Activated B cell treated with CpG ODN at 0.5 μM for 24 hours (primary cell): Measurements from ENCODE around the gene LRTM1. TPM values are rescaled to one million over a fixed set of nuclear protein-coding genes. Genes with fewer than 3 reads are reported as not detected.

ENCODE experiments used
- ATAC-seq: fragments of 200-7000 bp; cut with Tn5 transposase; one replicate; pipeline ENCODE4 v1.10.0; 2021; ENCODE audit warnings: low read depth, mild to moderate bottlenecking, moderate library complexity
- CTCF ChIA-PET: fragments of 350-600 bp; sonication (Branson Sonifier 250); formaldehyde crosslinking; loops from one replicate; lab custom pipeline; 2021; ENCODE audit warnings: antibody characterized with exemption; lab: Charles Lee
- POLR2A ChIA-PET: fragments of 350-600 bp; sonication (Branson Sonifier 250); formaldehyde crosslinking; loops from one replicate; lab custom pipeline; 2021; ENCODE audit warnings: antibody characterized with exemption; lab: Charles Lee
- DNase-seq: peaks from one replicate; pipeline ENCODE4 v3.0.0; 2022
- H3K27ac Mint-ChIP-seq: one replicate; pipeline ENCODE4 v1.8.0; 2020; ENCODE audit warnings: mixed read lengths
- H3K27me3 Mint-ChIP-seq: one replicate; pipeline ENCODE4 v1.8.0; 2021; ENCODE audit warnings: mixed read lengths
- H3K36me3 Mint-ChIP-seq: one replicate; pipeline ENCODE4 v1.8.0; 2021; ENCODE audit warnings: low read depth, mixed read lengths
- H3K4me1 Mint-ChIP-seq: one replicate; pipeline ENCODE4 v1.8.0; 2021; ENCODE audit warnings: mixed read lengths
- H3K4me3 Mint-ChIP-seq: one replicate; pipeline ENCODE4 v1.8.0; 2020; ENCODE audit warnings: mild to moderate bottlenecking, mixed read lengths
- H3K9me3 Mint-ChIP-seq: one replicate; pipeline ENCODE4 v1.8.0; 2020; ENCODE audit warnings: mixed read lengths
- CTCF ChIP-seq: fragments of 200-600 bp; IDR thresholded peaks from one replicate; pipeline ENCODE4 v1.8.0; 2022; ENCODE audit warnings: antibody characterized with exemption, mild to moderate bottlenecking
- intact Hi-C: fragments of 100-400 bp; cut with micrococcal nuclease; formaldehyde crosslinking; loops from one replicate; pipeline ENCODE4 v1.15.1; 2024
- total RNA-seq: library from RNA; stranded (reverse); gene quantifications from 2 replicates; pipeline ENCODE4 v1.2.3, GENCODE V29; 2022

The LRTM1 gene
- total RNA-seq, 1 donor from 2014 or later: not detected

DNA sequence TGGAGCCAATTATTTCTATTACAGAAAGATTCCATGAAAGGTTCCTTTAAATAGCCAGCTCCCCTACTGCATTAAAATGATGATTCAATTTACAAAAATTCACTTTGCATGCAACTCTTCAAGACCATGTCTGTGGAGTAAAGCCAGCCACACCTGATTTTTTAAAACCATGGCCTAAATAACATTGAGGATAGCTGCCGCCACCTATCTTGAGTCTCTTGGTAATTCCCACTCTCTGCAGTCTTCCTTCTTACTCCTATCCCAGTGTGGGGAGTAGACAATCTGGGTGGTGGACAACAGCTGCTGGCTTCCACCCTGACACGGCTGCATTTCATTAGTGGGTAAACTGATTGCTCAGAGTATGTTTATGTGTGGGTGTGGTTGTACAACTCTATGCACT is 10.7 kb downstream of the LRTM1 start:
- Mint-ChIP-seq H3K4me3 (no peak overlapping the region), H3K27me3 (no peaks in the 10 kb centered on the region), H3K9me3 (no peaks in the 10 kb centered on the region), H3K4me1 (no peaks in the 10 kb centered on the region), H3K27ac (no peak overlapping the region), H3K36me3 (no peaks in the 10 kb centered on the region)
- no peak for TF ChIP-seq CTCF
- ChIA-PET POLR2A (no interaction called here), CTCF (no interaction called here)
- ATAC-seq: no peak
- intact Hi-C loops: no loop called here
- DNase-seq: no peak

- intact Hi-C loops: no loop called here
- DNase-seq: no peak
- Mint-ChIP-seq H3K27me3 (no peaks in the 10 kb centered on the region), H3K4me3 (no peak overlapping the region), H3K36me3 (no peaks in the 10 kb centered on the region), H3K9me3 (no peaks in the 10 kb centered on the region), H3K27ac (no peak overlapping the region), H3K4me1 (no peaks in the 10 kb centered on the region)
- ATAC-seq: no peak
- CTCF ChIA-PET: no interaction called here
- TF ChIP-seq CTCF: no peak
- POLR2A ChIA-PET: no interaction called here
These were observed 11.1 kb downstream of the LRTM1 start for GRCh38 chr3:54916732-54917131.

- TF ChIP-seq CTCF: no peak
- ATAC-seq (no peak), DNase-seq (no peak)
- Mint-ChIP-seq H3K4me1 (no peaks in the 10 kb centered on the region), H3K9me3 (no peaks in the 10 kb centered on the region), H3K27ac (no peak overlapping the region), H3K36me3 (no peaks in the 10 kb centered on the region), H3K27me3 (no peaks in the 10 kb centered on the region), H3K4me3 (no peak overlapping the region)
- CTCF ChIA-PET: no interaction called here
- intact Hi-C loops: no loop called here
- POLR2A ChIA-PET: no interaction called here
These were observed 11.9 kb downstream of the LRTM1 start for GRCh38 chr3:54915976-54916375.

- CTCF ChIA-PET: no interaction called here
- ATAC-seq: no peak
These were observed 12.7 kb downstream of the LRTM1 start for GRCh38 chr3:54915181-54915580.

GRCh38 chr3:54914180-54914579 is 13.7 kb downstream of the LRTM1 start:
- ATAC-seq (no peak), DNase-seq (no peak)
- no peaks in the 10 kb centered on the region for H3K4me1 Mint-ChIP-seq
- no peak overlapping the region for H3K4me3 Mint-ChIP-seq
- intact Hi-C loops: no loop called here
- no peaks in the 10 kb centered on the region for H3K27me3 Mint-ChIP-seq
- H3K9me3 Mint-ChIP-seq: no peaks in the 10 kb centered on the region
- no peak for TF ChIP-seq CTCF
- H3K27ac Mint-ChIP-seq: no peak overlapping the region
- CTCF ChIA-PET: no interaction called here
- no peaks in the 10 kb centered on the region for H3K36me3 Mint-ChIP-seq
- POLR2A ChIA-PET: no interaction called here

More at GRCh38 chr3:54915181-54915580, 12.7 kb downstream of the LRTM1 start:
- H3K27ac Mint-ChIP-seq: no peak overlapping the region
- H3K36me3 Mint-ChIP-seq: no peaks in the 10 kb centered on the region
- POLR2A ChIA-PET: no interaction called here
- DNase-seq: no peak
- intact Hi-C loops: no loop called here
- H3K27me3 Mint-ChIP-seq: no peaks in the 10 kb centered on the region
- H3K4me3 Mint-ChIP-seq: no peak overlapping the region
- H3K4me1 Mint-ChIP-seq: no peaks in the 10 kb centered on the region
- H3K9me3 Mint-ChIP-seq: no peaks in the 10 kb centered on the region
- TF ChIP-seq CTCF: no peak
